ENCODE measurements around the gene FARS2.

The FARS2 gene

GRCh38 chr6:5249451-5250122, 11.7 kb upstream of the FARS2 start:
- DNase-seq (ENCODE audit: low read depth), result no peak

GRCh38 chr6:5250451-5250850, 10.9 kb upstream of the FARS2 start:
- DNase-seq (ENCODE audit: low read depth), result no peak

- DNase-seq (ENCODE audit: low read depth), result no peak
Measured at GRCh38 chr6:5250911-5251310, 10.4 kb upstream of the FARS2 start.

DNA sequence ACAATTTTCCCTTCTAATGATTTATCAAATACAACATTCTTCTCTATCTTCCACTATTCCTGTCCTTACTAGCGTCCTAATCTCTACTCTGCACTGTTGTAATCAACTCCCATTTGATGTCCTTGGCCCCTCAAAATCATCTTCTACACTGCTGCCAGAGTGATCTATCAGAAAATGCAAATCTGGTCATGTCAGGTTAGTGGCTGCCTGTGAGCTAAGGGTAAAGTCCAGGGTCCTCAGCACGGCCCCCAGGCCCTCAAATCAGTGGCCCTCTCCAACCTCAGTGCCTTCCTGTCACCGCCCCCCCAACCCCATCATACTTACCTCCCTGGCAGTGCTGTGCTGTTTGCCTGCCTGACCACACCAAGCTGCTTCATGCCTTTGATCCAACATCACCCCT, 4.4 kb upstream of the FARS2 start:
- no peak for DNase-seq (ENCODE audit: low read depth)

DNA sequence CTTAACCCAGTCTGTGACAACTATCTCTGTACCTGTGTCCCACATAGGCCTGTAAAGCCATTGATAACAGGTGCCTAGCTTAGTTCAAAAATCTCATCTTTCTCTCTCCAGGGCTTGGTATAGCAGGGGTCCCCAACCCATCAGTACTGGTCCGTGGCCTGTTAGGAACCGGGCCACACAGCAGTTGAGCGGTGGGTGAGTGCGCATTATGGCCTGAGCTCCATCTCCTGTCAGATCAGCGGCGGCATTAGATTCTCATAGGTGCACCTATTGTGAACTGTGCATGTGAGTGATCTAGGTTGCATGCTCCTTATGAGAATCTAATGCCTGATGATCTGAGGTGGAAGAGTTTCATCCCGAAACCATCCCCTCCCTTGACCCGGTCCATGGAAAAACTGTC, 3.9 kb upstream of the FARS2 start:
- DNase-seq (ENCODE audit: low read depth), result no peak

DNA sequence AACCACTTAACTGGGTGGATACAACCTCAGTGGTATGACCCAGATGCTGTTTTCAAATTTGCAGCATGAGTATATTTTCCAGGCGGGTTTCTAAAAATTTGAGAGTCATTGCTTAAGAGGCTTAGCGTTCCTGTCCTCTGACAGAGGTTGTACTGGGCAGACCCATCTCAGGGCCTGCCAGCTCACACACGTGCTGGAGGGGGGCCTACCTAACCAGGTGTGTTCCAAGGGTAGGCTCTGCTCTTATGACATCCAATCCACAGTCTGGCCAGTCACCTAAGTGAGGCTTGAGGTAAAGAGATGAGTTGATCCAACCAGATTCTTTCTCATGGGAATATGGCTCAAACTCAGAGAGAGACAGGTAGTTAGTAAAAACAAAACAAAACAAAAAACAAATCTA, 1.9 kb upstream of the FARS2 start:
- DNase-seq (ENCODE audit: low read depth), result no peak

DNA sequence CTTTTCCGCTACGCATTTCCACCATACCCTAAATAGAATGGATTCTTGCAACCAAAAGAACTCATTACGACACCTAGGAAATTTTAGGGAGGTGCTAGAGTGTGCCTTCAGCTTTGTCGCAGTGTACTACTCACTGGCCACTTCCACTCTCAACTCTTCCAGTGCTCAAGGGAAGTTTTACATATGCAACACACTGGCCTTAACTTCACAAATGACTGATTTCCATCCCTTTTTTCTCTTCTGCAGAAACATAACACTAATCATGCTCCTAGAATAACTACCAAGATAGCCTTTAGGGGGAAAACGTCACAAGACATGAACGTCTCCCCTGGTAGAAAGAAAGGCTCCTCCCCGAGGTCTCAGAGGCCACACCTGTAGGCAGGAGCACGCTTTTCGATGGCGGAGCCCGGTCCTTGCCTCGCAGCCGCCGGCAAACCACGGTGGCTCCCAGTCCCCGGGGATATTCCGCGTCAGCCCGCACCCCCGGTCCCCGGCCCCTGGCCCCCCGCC, 1.1 kb upstream of the FARS2 start:
- DNase-seq (ENCODE audit: low read depth), result peak; percentile 60

DNA sequence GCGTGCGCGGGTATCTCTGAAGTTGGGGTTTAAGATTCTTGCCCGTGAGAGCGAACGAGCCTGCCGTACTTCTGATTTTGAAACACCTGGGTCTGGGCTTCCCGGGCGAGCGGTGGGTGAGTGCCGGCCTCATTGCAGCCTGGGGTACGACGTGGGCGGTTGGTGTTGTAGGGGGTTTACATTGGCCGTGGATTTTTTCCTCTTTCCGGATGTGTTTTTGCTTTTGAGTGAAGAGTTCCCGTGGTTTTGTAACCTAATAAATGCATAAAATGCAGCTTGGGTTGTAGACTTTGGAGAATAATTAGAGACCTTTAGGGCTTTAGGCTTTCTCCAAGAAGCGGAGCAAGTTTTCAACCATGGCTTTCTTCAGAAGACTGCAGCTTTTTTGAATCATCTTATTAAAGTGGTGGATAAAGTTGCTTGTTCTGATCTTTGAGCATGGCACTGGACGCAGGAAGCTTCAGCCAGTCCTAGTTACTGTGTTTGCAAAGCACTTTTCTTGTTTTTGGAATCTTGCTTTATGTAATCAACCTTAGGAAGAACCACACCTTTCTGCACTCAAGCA, 314 bp downstream of the FARS2 start:
- DNase-seq (ENCODE audit: low read depth), result no peak

DNA sequence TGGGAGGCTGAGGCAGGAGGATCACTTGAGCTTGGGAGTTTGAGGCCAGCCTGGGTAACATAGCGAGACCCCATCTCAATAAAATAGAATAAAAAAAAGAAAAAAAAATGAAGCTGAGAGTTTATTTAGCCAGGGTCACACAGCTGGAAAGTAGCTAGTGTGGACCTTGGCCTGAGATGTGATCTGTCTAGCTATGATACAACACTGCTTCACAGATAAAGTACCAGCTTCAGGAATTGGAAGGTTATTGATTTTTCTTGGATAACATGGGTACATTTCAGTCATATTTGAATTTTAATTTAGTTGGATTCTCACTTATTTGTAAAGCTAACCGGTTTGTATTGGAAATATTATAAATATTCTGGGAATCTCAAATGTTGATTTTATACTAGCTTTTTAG, 5.1 kb downstream of the FARS2 start:
- DNase-seq (ENCODE audit: low read depth), result no peak

GRCh38 chr6:5270093-5270680, 8.9 kb downstream of the FARS2 start:
- DNase-seq (ENCODE audit: low read depth), result no peak

DNA sequence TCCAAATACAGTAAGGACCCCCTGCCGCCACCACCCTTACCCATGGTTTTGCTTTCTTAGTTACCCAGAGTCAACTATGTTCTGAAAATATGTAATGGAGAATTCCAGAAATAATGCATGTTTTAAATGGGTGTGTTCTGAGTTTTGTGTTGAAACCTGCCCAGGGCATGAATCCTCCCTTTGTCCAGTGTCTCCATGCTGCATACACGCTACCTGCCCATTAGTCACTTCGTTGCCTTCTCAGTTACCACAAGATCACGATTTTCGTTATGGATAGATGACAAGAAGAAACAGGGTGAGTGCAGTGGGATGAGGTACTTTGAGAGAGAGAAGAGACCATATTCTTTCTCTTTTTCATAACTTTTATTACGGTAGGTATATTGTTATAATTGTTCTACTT, 10.6 kb downstream of the FARS2 start:
- DNase-seq (ENCODE audit: low read depth), result no peak

- DNase-seq (ENCODE audit: low read depth), result no peak
Measured at GRCh38 chr6:5274231-5274630, 12.9 kb downstream of the FARS2 start.

DNA sequence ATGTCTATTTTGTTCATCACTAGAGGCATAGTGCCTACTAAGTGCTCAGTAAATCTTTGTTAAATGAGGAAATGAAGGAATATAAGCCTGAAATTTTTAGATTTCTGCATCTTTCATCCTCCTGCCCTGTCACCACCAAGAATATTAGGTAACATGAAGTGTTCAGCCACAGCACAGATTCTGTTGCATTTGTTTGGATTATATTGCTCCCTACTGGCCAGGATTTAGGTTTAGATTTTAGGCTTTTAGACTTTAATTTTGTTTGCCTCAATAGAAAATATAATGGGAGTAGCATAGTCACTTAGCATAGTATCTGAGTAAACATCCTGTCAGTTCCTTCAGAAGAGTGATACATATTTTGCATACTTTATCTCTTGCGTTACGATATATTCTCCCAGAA, 14.2 kb downstream of the FARS2 start:
- no peak for DNase-seq (ENCODE audit: low read depth)

GRCh38 chr6:5276581-5276980, 15.3 kb downstream of the FARS2 start:
- no peak for DNase-seq (ENCODE audit: low read depth)

DNA sequence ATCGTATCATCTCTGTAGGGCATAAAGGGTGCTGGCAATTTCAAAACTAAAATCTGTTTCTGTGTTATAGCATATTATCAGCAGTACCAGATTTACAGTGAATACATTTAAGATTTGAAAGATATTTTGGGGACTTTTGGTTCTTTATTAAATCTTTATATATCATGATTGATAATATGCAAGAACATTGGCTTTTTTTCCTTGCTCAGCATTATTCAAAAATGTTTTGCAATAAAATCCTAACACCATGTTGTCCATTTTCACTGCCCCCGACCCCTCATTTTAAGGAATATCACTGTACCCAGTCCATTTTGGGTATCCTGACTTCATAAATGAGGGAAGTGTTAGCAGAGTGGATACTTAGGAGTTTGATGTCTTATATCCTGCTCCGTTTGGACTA, 16.3 kb downstream of the FARS2 start:
- no peak for DNase-seq (ENCODE audit: low read depth)

- DNase-seq (ENCODE audit: low read depth), result no peak
Measured at GRCh38 chr6:5278047-5278446, 16.7 kb downstream of the FARS2 start.

- DNase-seq (ENCODE audit: low read depth), result no peak
Measured at GRCh38 chr6:5278565-5279120, 17.3 kb downstream of the FARS2 start.

GRCh38 chr6:5279891-5280338, 18.6 kb downstream of the FARS2 start:
- no peak for DNase-seq (ENCODE audit: low read depth)

DNA sequence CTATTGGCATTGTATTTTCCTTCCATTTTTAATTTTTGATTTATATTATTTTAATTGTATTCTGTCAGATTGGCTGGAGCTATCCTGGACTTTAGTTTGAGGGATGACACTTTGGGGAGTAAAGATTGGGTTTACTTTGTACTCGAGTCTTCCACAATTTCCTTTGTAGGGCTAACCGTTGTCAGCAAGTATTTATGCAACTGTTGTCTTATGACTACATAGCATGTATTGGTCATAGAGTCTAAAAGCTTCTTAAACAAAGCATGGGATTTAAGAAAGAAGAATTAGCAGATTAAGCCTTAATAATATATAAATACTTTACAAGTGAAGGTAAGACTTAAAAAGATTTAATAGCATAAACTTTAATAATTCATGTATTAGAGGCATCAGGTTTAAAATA, 19.6 kb downstream of the FARS2 start:
- no peak for DNase-seq (ENCODE audit: low read depth)

DNA sequence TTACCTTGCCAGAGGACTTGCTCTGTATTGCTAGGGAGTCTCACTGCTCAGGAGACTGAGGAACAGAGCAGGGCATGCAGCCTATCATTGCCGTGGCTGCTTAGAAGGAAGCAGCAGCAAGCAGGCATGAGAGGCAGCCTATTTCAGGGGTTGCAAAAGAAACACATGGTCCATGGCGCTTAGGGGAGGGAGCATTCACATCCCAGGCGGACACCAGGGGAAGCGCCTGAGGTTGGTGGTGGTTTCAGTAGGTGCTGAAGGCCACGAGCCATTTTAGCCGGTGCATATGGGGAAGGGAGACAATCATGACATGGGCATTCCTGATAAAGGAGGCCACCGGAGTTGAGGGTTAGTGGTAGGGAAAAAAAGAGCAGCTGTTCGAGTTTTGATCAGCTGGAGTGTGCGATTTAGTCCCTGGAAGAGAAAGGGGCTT, 20.9 kb downstream of the FARS2 start:
- DNase-seq (ENCODE audit: low read depth), result no peak

DNA sequence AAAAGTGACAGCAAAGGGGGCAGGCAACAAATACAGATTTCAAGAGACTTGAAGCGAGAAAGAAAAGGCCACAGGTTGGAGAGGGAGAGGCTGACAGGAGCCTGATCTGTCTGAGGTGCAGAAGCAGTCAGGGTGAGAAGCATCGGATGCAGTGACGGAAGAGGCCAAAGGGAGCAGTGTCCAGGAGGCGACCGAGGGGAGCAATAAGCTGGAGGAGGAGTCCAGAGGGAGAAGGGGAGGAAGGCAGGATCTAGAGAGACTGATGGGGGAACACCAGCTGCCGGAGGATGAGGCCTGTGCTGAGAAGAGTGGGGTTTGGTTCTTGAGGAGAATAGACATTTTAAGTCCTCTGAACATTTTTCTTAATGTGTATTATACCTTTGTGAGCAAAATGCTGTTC, 23.8 kb downstream of the FARS2 start:
- no peak for DNase-seq (ENCODE audit: low read depth)

GRCh38 chr6:5285526-5285925, 24.2 kb downstream of the FARS2 start:
- no peak for DNase-seq (ENCODE audit: low read depth)

GRCh38 chr6:5286780-5287179, 25.5 kb downstream of the FARS2 start:
- no peak for DNase-seq (ENCODE audit: low read depth)
